SK-N-SH (cell line): ENCODE data around the gene FAM83E. TPM values are rescaled to one million over a fixed set of nuclear protein-coding genes. Genes with fewer than 3 reads are reported as not detected.

ENCODE experiments used
- CTCF ChIA-PET: fragments of 300-600, 350-600 bp; formaldehyde crosslinking; extraction: SDS; loops from one replicate; lab custom pipeline; 2021; lab: Yijun Ruan, JAX
- POLR2A ChIA-PET: fragments of 350-600 bp; sonication (Branson Sonifier 250); formaldehyde crosslinking; extraction: SDS; loops from one replicate; lab custom pipeline; 2020; ENCODE audit warnings: antibody characterized with exemption, inconsistent platforms; lab: Yijun Ruan, JAX
- DNase-seq: peaks from one replicate; pipeline ENCODE4 v3.0.0; 2012
- H2AFZ ChIP-seq: fragments of 200-600 bp; sonication (generic); 2 replicates; pipeline ENCODE4 v1.8.1; 2016; ENCODE audit warnings: antibody characterized with exemption, mild to moderate bottlenecking, low read depth
- H3F3A ChIP-seq: fragments of 200-600 bp; sonication (generic); replicated peaks from 2 replicates; pipeline ENCODE3; 2016; ENCODE audit warnings: antibody characterized with exemption, mild to moderate bottlenecking; ENCODE audit not compliant: insufficient read depth
- H3K27ac ChIP-seq, 2 experiments: fragments of 200-500 bp in 1 of 2; fragments of 200-600 bp in 1 of 2; sonication (Bioruptor generic) in 1 of 2; sonication (generic), shearing (Covaris generic) in 1 of 2; 2 replicates each; pipeline versions ENCODE4 v1.5.1 to v1.6.1; 2014 to 2016; ENCODE audit warnings: low read depth in 2 of 2, inconsistent platforms in 1 of 2, low read length in 1 of 2, mild to moderate bottlenecking in 1 of 2, mixed read lengths in 1 of 2
- H3K27me3 ChIP-seq: fragments of 200-600 bp; sonication (generic), shearing (Covaris generic); 2 replicates; pipeline ENCODE4 v1.6.1; 2016; ENCODE audit warnings: mixed run types; ENCODE audit not compliant: insufficient read depth
- H3K36me3 ChIP-seq, 2 experiments: fragments of 200-500 bp in 1 of 2; fragments of 200-600 bp in 1 of 2; sonication (Bioruptor generic) in 1 of 2; sonication (generic) in 1 of 2; replicated peaks in 1 of 2; 2 replicates each; pipeline versions ENCODE3 to v1.5.1; 2014 to 2016; ENCODE audit warnings: low read length in 1 of 2, mild to moderate bottlenecking in 1 of 2; ENCODE audit not compliant: insufficient read depth in 2 of 2, control insufficient read depth in 1 of 2
- H3K4me1 ChIP-seq, 2 experiments: fragments of 200-500 bp in 1 of 2; fragments of 200-600 bp in 1 of 2; sonication (Bioruptor generic) in 1 of 2; sonication (generic), shearing (Covaris generic) in 1 of 2; 2 replicates each; pipeline versions ENCODE4 v1.5.1 to v1.6.1; 2014 to 2016; ENCODE audit warnings: low read depth in 1 of 2, low read length in 1 of 2, mixed run types in 1 of 2; ENCODE audit not compliant: insufficient read depth in 2 of 2, control insufficient read depth in 1 of 2
- H3K4me2 ChIP-seq: fragments of 200-600 bp; sonication (generic), shearing (Covaris generic); 2 replicates; pipeline ENCODE4 v1.6.1; 2017; ENCODE audit warnings: mixed run types
- H3K4me3 ChIP-seq, 2 experiments: fragments of 200-500 bp in 1 of 2; fragments of 200-600 bp in 1 of 2; sonication (Bioruptor generic) in 1 of 2; sonication (generic), shearing (Covaris generic) in 1 of 2; 2 replicates each; pipeline versions ENCODE4 v1.5.1 to v1.8.1; 2014 to 2016; ENCODE audit warnings: low read depth in 2 of 2, inconsistent platforms in 1 of 2, low read length in 1 of 2, mild to moderate bottlenecking in 1 of 2, mixed read lengths in 1 of 2, moderate library complexity in 1 of 2
- H3K79me2 ChIP-seq: fragments of 200-600 bp; sonication (generic); 2 replicates; pipeline ENCODE4 v1.8.1; 2017; ENCODE audit warnings: mild to moderate bottlenecking; ENCODE audit not compliant: insufficient read depth
- H3K9ac ChIP-seq: fragments of 200-600 bp; sonication (generic); 2 replicates; pipeline ENCODE4 v1.6.1; 2017; ENCODE audit warnings: mixed run types
- H3K9me2 ChIP-seq: fragments of 200-600 bp; sonication (generic); 2 replicates; pipeline ENCODE4 v1.6.1; 2017; ENCODE audit warnings: mixed run types
- H3K9me3 ChIP-seq: fragments of 200-600 bp; sonication (generic); 2 replicates; pipeline ENCODE4 v1.6.1; 2017; ENCODE audit warnings: mixed run types, mild to moderate bottlenecking, moderate library complexity
- H4K20me1 ChIP-seq: fragments of 200-600 bp; sonication (generic); 2 replicates; pipeline ENCODE4 v1.6.1; 2017; ENCODE audit warnings: mild to moderate bottlenecking, mixed run types; ENCODE audit not compliant: insufficient read depth
- FOSL2 ChIP-seq: IDR thresholded peaks from 2 replicates; pipeline ENCODE4 v1.4.0; 2012; ENCODE audit warnings: low read depth, mild to moderate bottlenecking, moderate library complexity, borderline replicate concordance
- FOXM1 ChIP-seq: IDR thresholded peaks from 2 replicates; pipeline ENCODE4 v1.4.0; 2012; ENCODE audit warnings: low read depth, mild to moderate bottlenecking
- GATA2 ChIP-seq: sonication (generic); formaldehyde crosslinking; IDR thresholded peaks from 2 replicates; pipeline ENCODE4 v1.5.0; 2020; ENCODE audit warnings: mild to moderate bottlenecking, missing genetic modification reagents
- JUND ChIP-seq: IDR thresholded peaks from 2 replicates; pipeline ENCODE4 v1.4.0; 2012
- MXI1 ChIP-seq: IDR thresholded peaks from 2 replicates; pipeline ENCODE4 v1.6.1; 2012; ENCODE audit warnings: mild to moderate bottlenecking, low read depth, low read length, improper control_type of control experiment
- NRF1 ChIP-seq: IDR thresholded peaks from 2 replicates; pipeline ENCODE4 v1.6.1; 2012; ENCODE audit warnings: low read depth, mild to moderate bottlenecking, low read length
- PBX3 ChIP-seq: IDR thresholded peaks from 2 replicates; pipeline ENCODE4; 2012
- POLR2AphosphoS5 ChIP-seq: IDR thresholded peaks from 2 replicates; pipeline ENCODE4 v1.6.1; 2012; ENCODE audit warnings: low read depth, low read length
- RAD21 ChIP-seq: IDR thresholded peaks from 2 replicates; pipeline ENCODE4 v1.6.1; 2012; ENCODE audit warnings: mild to moderate bottlenecking, low read length
- RCOR1 ChIP-seq: fragments of 150-350 bp; IDR thresholded peaks from 2 replicates; pipeline ENCODE4 v1.6.1; 2017; ENCODE audit warnings: antibody characterized with exemption, low read length
- REST ChIP-seq: IDR thresholded peaks from 2 replicates; pipeline ENCODE4 v1.6.1; 2012; ENCODE audit warnings: mild to moderate bottlenecking, low read depth, low read length, moderate library complexity
- RFX5 ChIP-seq: IDR thresholded peaks from 2 replicates; pipeline ENCODE4 v1.6.1; 2012; ENCODE audit warnings: mild to moderate bottlenecking, improper control_type of control experiment, low read length
- RXRA ChIP-seq: IDR thresholded peaks from 2 replicates; pipeline ENCODE4 v1.4.0; 2012; ENCODE audit warnings: low read depth, mild to moderate bottlenecking, borderline replicate concordance
- SIN3A ChIP-seq: IDR thresholded peaks from 2 replicates; pipeline ENCODE4 v1.6.1; 2012; ENCODE audit warnings: low read depth, mild to moderate bottlenecking, low read length, moderate library complexity, borderline replicate concordance
- SMC3 ChIP-seq: IDR thresholded peaks from 2 replicates; pipeline ENCODE4 v1.6.1; 2012; ENCODE audit warnings: low read depth, low read length, improper control_type of control experiment
- TEAD4 ChIP-seq: IDR thresholded peaks from 2 replicates; pipeline ENCODE4 v1.4.0; 2012; ENCODE audit warnings: mild to moderate bottlenecking, borderline replicate concordance; ENCODE audit not compliant: insufficient read depth
- YY1 ChIP-seq: IDR thresholded peaks from 2 replicates; pipeline ENCODE4 v1.4.0; 2012; ENCODE audit warnings: low read depth, mild to moderate bottlenecking
- WGBS: methylation state at CpG from one replicate; pipeline ENCODE4 v1.1.6; 2017; ENCODE audit warnings: low lambda C conversion rate; 5-methylcytosine and 5-hydroxymethylcytosine counted together
- polyA plus RNA-seq, 3 experiments: library from polyadenylated mRNA; depleted of rRNA; stranded (reverse); fragments of >200 nt; gene quantifications; 2 replicates each; pipeline ENCODE4 v1.2.3, GENCODE V29; 2012

The FAM83E gene
- polyA plus RNA-seq, 1 of the 3 experiments (the other 2 are of a cell fraction) = 0.44 TPM

GRCh38 chr19:48629297-48629598, 14.4 kb upstream of the FAM83E start (continued):
- TF ChIP-seq PBX3 (no peak), MXI1 (no peak), YY1 (no peak), GATA2 (CRISPR knock-in tag) (no peak), POLR2AphosphoS5 (no peak), SIN3A (no peak), RCOR1 (no peak)

DNA sequence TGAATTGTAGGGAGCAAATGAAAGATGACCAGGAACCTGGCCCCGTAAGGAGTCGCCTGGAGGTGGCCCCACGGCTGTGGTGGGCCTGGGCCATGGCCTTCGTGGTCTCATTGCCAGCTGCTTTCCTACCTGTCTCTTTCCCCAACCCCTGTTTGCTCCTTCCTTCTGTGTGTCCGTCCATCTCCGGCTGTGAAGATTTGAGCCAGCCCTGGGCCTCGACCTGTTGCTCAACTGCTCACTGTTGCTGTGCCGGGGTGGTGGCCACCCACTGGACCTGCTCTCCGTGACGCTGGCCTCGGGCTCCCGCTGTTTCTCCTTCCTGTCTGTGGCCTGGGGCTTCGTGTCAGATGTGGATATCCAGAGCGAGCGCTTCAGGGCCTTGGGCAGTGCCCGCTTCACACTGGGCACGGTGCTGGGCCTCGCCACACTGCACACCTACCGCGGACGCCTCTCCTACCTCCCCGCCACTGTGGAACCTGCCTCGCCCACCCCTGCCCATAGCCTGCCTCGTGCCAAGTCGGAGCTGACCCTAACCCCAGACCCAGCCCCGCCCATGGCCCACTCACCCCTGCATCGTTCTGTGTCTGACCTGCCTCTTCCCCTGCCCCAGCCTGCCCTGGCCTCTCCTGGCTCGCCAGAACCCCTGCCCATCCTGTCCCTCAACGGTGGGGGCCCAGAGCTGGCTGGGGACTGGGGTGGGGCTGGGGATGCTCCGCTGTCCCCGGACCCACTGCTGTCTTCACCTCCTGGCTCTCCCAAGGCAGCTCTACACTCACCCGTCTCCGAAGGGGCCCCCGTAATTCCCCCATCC, 13.8 kb upstream of the FAM83E start:
- H4K20me1 ChIP-seq = no peaks in the 10 kb centered on the region
- no peak overlapping the region for H3K9ac ChIP-seq
- no peak overlapping the region for H3K4me3 ChIP-seq
- H3K36me3 ChIP-seq = peaks cover 16 to 25% of the 10 kb centered on the region in 2 experiments
- TF ChIP-seq RFX5 = no peak
- TF ChIP-seq PBX3 = no peak
- no peak for TF ChIP-seq REST
- no peak for TF ChIP-seq RXRA
- TF ChIP-seq NRF1 = no peak
- TF ChIP-seq RCOR1 = no peak
- TF ChIP-seq JUND = no peak
- no peak for TF ChIP-seq FOXM1
- no peak for TF ChIP-seq GATA2 (CRISPR knock-in tag)
- no peak for TF ChIP-seq YY1
- TF ChIP-seq RAD21 = no peak
- no peak for TF ChIP-seq FOSL2
- no peak for TF ChIP-seq TEAD4
- no peak for TF ChIP-seq SMC3
- TF ChIP-seq MXI1 = no peak
- H3K27me3 ChIP-seq = no peaks in the 10 kb centered on the region
- no peak for DNase-seq
- POLR2A ChIA-PET = interaction anchor here (1.1 to 1.4 kb wide), 3 partner anchors 10 to 92 kb away, joined by 3 to 5 read pairs (median 3); partner anchors contain the start of genes RPL18 and SPHK2
- H3K79me2 ChIP-seq = peaks cover 3% of the 10 kb centered on the region; the same call in 1 of the 2 replicates
- H2AFZ ChIP-seq = no peak overlapping the region
- peaks cover 6% of the 10 kb centered on the region for H3F3A ChIP-seq
- no peaks in the 10 kb centered on the region for H3K9me3 ChIP-seq
- H3K27ac ChIP-seq = no peak overlapping the region
- H3K4me1 ChIP-seq = peaks cover 11 to 20% of the 10 kb centered on the region in 2 experiments; a peak in 3 of 4 replicates
- CTCF ChIA-PET = no interaction called here
- H3K9me2 ChIP-seq = no peaks in the 10 kb centered on the region
- H3K4me2 ChIP-seq = no peak overlapping the region
- WGBS = 90% methylated on average over 19 of the region's 34 CpGs
